HepG2 (cell line): Measurements from ENCODE around the gene WNT7B.

ENCODE experiments used
- CENPT ChIP-seq: sonication (generic); formaldehyde crosslinking; IDR thresholded peaks from 2 replicates; pipeline ENCODE4 v1.8.0; 2022; ENCODE audit warnings: low read depth, mild to moderate bottlenecking, moderate library complexity, missing genetic modification reagents
- CHD2 ChIP-seq: IDR thresholded peaks from 2 replicates; pipeline ENCODE4 v1.6.1; 2011; ENCODE audit warnings: low read depth, low read length, improper control_type of control experiment
- EP300 ChIP-seq, 3 experiments: sonication (generic) in 1 of 3; formaldehyde crosslinking in 1 of 3; IDR thresholded peaks; 2 replicates each; pipeline versions ENCODE4 v1.5.1 to v1.6.1; 2011 to 2020; ENCODE audit warnings: low read depth in 2 of 3, low read length in 2 of 3, borderline replicate concordance in 1 of 3, improper control_type of control experiment in 1 of 3, mild to moderate bottlenecking in 1 of 3, missing genetic modification reagents in 1 of 3, moderate library complexity in 1 of 3
- ETV6 ChIP-seq: sonication (generic); formaldehyde crosslinking; conservative IDR thresholded peaks from 2 replicates; pipeline ENCODE4 v1.4.0; 2020; ENCODE audit warnings: missing genetic modification reagents
- FOXM1 ChIP-seq: sonication (generic); formaldehyde crosslinking; IDR thresholded peaks from 2 replicates; pipeline ENCODE4 v1.5.0; 2020; ENCODE audit warnings: missing genetic modification reagents
- JUN ChIP-seq: sonication (generic); formaldehyde crosslinking; IDR thresholded peaks from 2 replicates; pipeline ENCODE4 v1.4.0; 2020; ENCODE audit warnings: mild to moderate bottlenecking, missing genetic modification reagents
- NFE2 ChIP-seq: sonication (generic); formaldehyde crosslinking; IDR thresholded peaks from 2 replicates; pipeline ENCODE4 v1.4.0; 2020; ENCODE audit warnings: missing genetic modification reagents
- REPIN1 ChIP-seq: sonication (generic); formaldehyde crosslinking; IDR thresholded peaks from 2 replicates; pipeline ENCODE4 v1.8.0; 2022; ENCODE audit warnings: missing genetic modification reagents, low read depth, mild to moderate bottlenecking, borderline replicate concordance
- SRSF1 ChIP-seq: fragments of 200-400 bp; formaldehyde crosslinking; optimal IDR thresholded peaks from 2 replicates; pipeline ENCODE3; 2017; ENCODE audit warnings: mild to moderate bottlenecking, low read depth, low read length, moderate library complexity
- ZNF274 ChIP-seq: sonication (generic); formaldehyde crosslinking; IDR thresholded peaks from 2 replicates; pipeline ENCODE4 v1.5.1; 2020; ENCODE audit warnings: mild to moderate bottlenecking, missing genetic modification reagents
- TF ChIP-seq, protein P1 (sequence below): sonication (generic); formaldehyde crosslinking; IDR thresholded peaks from 2 replicates; pipeline ENCODE4 v1.5.0; 2020; ENCODE audit warnings: mild to moderate bottlenecking, missing genetic modification reagents, moderate library complexity
- TF ChIP-seq, protein P2 (sequence below): sonication (generic); formaldehyde crosslinking; IDR thresholded peaks from 2 replicates; pipeline ENCODE4 v1.5.1; 2020; ENCODE audit warnings: missing genetic modification reagents, mild to moderate bottlenecking, borderline replicate concordance

DNA sequence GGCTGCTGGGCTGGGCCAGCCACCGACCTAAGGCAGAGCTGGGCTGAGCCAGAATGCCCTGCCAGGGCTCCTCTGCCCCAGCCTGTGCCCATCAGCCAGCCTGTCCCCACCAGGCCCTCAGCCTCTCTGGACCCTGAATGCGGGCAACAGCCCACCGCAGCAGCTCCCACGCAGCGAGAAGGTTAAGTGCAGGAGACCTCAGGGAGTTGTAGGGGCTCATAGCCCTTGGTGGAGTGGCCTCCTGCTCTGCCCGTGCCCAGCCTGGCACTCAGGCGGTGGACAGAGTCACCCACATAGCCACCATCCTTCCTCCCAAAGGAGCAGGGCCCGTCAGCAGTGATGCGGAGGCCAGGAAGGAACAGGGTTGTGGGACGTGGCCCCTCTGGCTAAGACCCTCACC is 19.1 kb downstream of the WNT7B start:
- TF ChIP-seq CHD2 (no peak), EP300 (IDR thresholded peaks at IDR 0.05; ENCODE audit: low read depth in 2 of 2, low read length in 2 of 2) (no peak), EP300 (CRISPR knock-in tag; IDR thresholded peaks at IDR 0.05; ENCODE audit: borderline replicate concordance) (no peak), ETV6 (CRISPR knock-in tag) (no peak), SRSF1 (no peak), REPIN1 (no peak), NFE2 (CRISPR knock-in tag) (no peak), CENPT (no peak), ZNF274 (CRISPR knock-in tag) (no peak), FOXM1 (CRISPR knock-in tag) (no peak), JUN (CRISPR knock-in tag) (no peak)
- TF ChIP-seq, protein P1, sequence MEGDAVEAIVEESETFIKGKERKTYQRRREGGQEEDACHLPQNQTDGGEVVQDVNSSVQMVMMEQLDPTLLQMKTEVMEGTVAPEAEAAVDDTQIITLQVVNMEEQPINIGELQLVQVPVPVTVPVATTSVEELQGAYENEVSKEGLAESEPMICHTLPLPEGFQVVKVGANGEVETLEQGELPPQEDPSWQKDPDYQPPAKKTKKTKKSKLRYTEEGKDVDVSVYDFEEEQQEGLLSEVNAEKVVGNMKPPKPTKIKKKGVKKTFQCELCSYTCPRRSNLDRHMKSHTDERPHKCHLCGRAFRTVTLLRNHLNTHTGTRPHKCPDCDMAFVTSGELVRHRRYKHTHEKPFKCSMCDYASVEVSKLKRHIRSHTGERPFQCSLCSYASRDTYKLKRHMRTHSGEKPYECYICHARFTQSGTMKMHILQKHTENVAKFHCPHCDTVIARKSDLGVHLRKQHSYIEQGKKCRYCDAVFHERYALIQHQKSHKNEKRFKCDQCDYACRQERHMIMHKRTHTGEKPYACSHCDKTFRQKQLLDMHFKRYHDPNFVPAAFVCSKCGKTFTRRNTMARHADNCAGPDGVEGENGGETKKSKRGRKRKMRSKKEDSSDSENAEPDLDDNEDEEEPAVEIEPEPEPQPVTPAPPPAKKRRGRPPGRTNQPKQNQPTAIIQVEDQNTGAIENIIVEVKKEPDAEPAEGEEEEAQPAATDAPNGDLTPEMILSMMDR (CRISPR knock-in tag): no peak
- TF ChIP-seq, protein P2, sequence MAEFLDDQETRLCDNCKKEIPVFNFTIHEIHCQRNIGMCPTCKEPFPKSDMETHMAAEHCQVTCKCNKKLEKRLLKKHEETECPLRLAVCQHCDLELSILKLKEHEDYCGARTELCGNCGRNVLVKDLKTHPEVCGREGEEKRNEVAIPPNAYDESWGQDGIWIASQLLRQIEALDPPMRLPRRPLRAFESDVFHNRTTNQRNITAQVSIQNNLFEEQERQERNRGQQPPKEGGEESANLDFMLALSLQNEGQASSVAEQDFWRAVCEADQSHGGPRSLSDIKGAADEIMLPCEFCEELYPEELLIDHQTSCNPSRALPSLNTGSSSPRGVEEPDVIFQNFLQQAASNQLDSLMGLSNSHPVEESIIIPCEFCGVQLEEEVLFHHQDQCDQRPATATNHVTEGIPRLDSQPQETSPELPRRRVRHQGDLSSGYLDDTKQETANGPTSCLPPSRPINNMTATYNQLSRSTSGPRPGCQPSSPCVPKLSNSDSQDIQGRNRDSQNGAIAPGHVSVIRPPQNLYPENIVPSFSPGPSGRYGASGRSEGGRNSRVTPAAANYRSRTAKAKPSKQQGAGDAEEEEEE (CRISPR knock-in tag): no peak
